GM19023 (cell line): ENCODE data around the gene PIR.

ENCODE experiments used
- ATAC-seq: cut with Tn5 transposase; IDR thresholded peaks from one replicate; pipeline ENCODE4 v1.9.1; 2021; ENCODE audit warnings: mild to moderate bottlenecking, moderate library complexity; ENCODE audit not compliant: unreplicated experiment

PIR gene

GRCh38 chrX:15492469-15492868, 664 bp downstream of the PIR start:
- ATAC-seq = no peak

- no peak for ATAC-seq
These were observed 9.2 kb downstream of the PIR start for GRCh38 chrX:15483891-15484290.

- no peak for ATAC-seq
These were observed 17.6 kb downstream of the PIR start for GRCh38 chrX:15475486-15475885.

- no peak for ATAC-seq
These were observed 18.1 kb downstream of the PIR start for GRCh38 chrX:15475021-15475420.

GRCh38 chrX:15474028-15474427, 19.1 kb downstream of the PIR start:
- no peak for ATAC-seq

- ATAC-seq = no peak
These were observed 20.6 kb downstream of the PIR start for GRCh38 chrX:15472531-15472930.

- ATAC-seq = peak; percentile 86
These were observed 22.1 kb downstream of the PIR start for GRCh38 chrX:15471028-15471427.

- no peak for ATAC-seq
These were observed 23.5 kb downstream of the PIR start for GRCh38 chrX:15469613-15470012.

GRCh38 chrX:15468036-15468435, 25.1 kb downstream of the PIR start:
- no peak for ATAC-seq

- ATAC-seq = no peak
These were observed 27.1 kb downstream of the PIR start for GRCh38 chrX:15465896-15466651.

- no peak for ATAC-seq
These were observed 27.8 kb downstream of the PIR start for GRCh38 chrX:15465347-15465746.

- no peak for ATAC-seq
These were observed 28.4 kb downstream of the PIR start for GRCh38 chrX:15464704-15465103.

GRCh38 chrX:15451913-15452312, 41.2 kb downstream of the PIR start:
- no peak for ATAC-seq

- ATAC-seq = no peak
These were observed 45.0 kb downstream of the PIR start for GRCh38 chrX:15448010-15448639.

GRCh38 chrX:15441464-15441863, 51.7 kb downstream of the PIR start:
- no peak for ATAC-seq

- ATAC-seq = peak; percentile 71
These were observed 54.8 kb downstream of the PIR start for GRCh38 chrX:15438332-15438731.

- no peak for ATAC-seq
These were observed 55.4 kb downstream of the PIR start for GRCh38 chrX:15437724-15438123.

GRCh38 chrX:15435836-15436619, 57.1 kb downstream of the PIR start:
- ATAC-seq = no peak

GRCh38 chrX:15434205-15434604, 58.9 kb downstream of the PIR start:
- ATAC-seq = no peak

GRCh38 chrX:15430584-15430983, 62.5 kb downstream of the PIR start:
- no peak for ATAC-seq

- no peak for ATAC-seq
These were observed 63.1 kb downstream of the PIR start for GRCh38 chrX:15430076-15430475.

GRCh38 chrX:15425024-15425423, 68.1 kb downstream of the PIR start:
- no peak for ATAC-seq
